GM12878 (cell line): ENCODE data around the gene FAM222B. TPM values are rescaled to one million over a fixed set of nuclear protein-coding genes. Genes with fewer than 3 reads are reported as not detected.

Experiments used
- ASH2L ChIP-seq: fragments of 300-600, 200-600 bp; sonication (generic); IDR thresholded peaks from 2 replicates; pipeline ENCODE4 v1.6.1; 2017; ENCODE audit warnings: low read depth, mild to moderate bottlenecking, borderline replicate concordance
- BACH1 ChIP-seq: fragments of 450-650 bp; IDR thresholded peaks from 2 replicates; pipeline ENCODE4 v1.6.1; 2017; ENCODE audit warnings: mild to moderate bottlenecking, borderline replicate concordance
- BHLHE40 ChIP-seq, 2 experiments: fragments of 450-650 bp in 1 of 2; IDR thresholded peaks; 2 replicates each; pipeline ENCODE4 v1.6.1; 2011 to 2017; ENCODE audit warnings: low read depth in 2 of 2, borderline replicate concordance in 1 of 2, improper control_type of control experiment in 1 of 2, low read length in 1 of 2, mild to moderate bottlenecking in 1 of 2
- CBFB ChIP-seq: IDR thresholded peaks from 2 replicates; pipeline ENCODE4 v1.6.1; 2016; ENCODE audit warnings: antibody characterized with exemption, low read depth
- DPF2 ChIP-seq: fragments of 450-650 bp; IDR thresholded peaks from 2 replicates; pipeline ENCODE4 v1.6.1; 2017; ENCODE audit warnings: mild to moderate bottlenecking
- E2F4 ChIP-seq: IDR thresholded peaks from 2 replicates; pipeline ENCODE4 v1.6.1; 2012; ENCODE audit warnings: low read depth, low read length, improper control_type of control experiment
- FOS ChIP-seq: IDR thresholded peaks from 3 replicates; pipeline ENCODE4 v1.6.1; 2011; ENCODE audit warnings: borderline replicate concordance; ENCODE audit not compliant: insufficient read length; ENCODE audit errors: extremely low read depth
- KDM1A ChIP-seq: fragments of 200-600 bp; sonication (generic); IDR thresholded peaks from 2 replicates; pipeline ENCODE4 v1.6.1; 2016; ENCODE audit warnings: borderline replicate concordance
- MLLT1 ChIP-seq: fragments of 450-650 bp; IDR thresholded peaks from 2 replicates; pipeline ENCODE4 v1.6.1; 2016; ENCODE audit warnings: mild to moderate bottlenecking
- MTA3 ChIP-seq: IDR thresholded peaks from 2 replicates; pipeline ENCODE4 v1.6.1; 2012; ENCODE audit warnings: low read length, inconsistent platforms, borderline replicate concordance
- NBN ChIP-seq: fragments of 450-650 bp; IDR thresholded peaks from 2 replicates; pipeline ENCODE4 v1.6.1; 2016
- NFXL1 ChIP-seq: fragments of 450-650 bp; IDR thresholded peaks from 2 replicates; pipeline ENCODE4 v1.6.1; 2017; ENCODE audit warnings: antibody characterized with exemption, mild to moderate bottlenecking, borderline replicate concordance
- NFYA ChIP-seq: IDR thresholded peaks from 2 replicates; pipeline ENCODE4 v1.6.1; 2011; ENCODE audit warnings: low read depth, mild to moderate bottlenecking, low read length, improper control_type of control experiment, borderline replicate concordance
- NR2C1 ChIP-seq: fragments of 450-650 bp; IDR thresholded peaks from 2 replicates; pipeline ENCODE4 v1.6.1; 2017; ENCODE audit warnings: antibody characterized with exemption, mild to moderate bottlenecking, moderate library complexity
- NRF1 ChIP-seq: conservative IDR thresholded peaks from 2 replicates; pipeline ENCODE4 v1.6.1; 2011; ENCODE audit warnings: mild to moderate bottlenecking, low read depth, low read length, improper control_type of control experiment
- PKNOX1 ChIP-seq: fragments of 450-650 bp; IDR thresholded peaks from 2 replicates; pipeline ENCODE4 v1.6.1; 2016; ENCODE audit warnings: mild to moderate bottlenecking
- POLR2AphosphoS5 ChIP-seq: IDR thresholded peaks from 2 replicates; pipeline ENCODE4 v1.6.1; 2011; ENCODE audit warnings: mild to moderate bottlenecking, low read length, inconsistent platforms
- ZBTB4 ChIP-seq: fragments of 450-650 bp; formaldehyde crosslinking; IDR thresholded peaks from 2 replicates; pipeline ENCODE4 v1.4.0; 2022; ENCODE audit warnings: mild to moderate bottlenecking, moderate library complexity
- ZNF274 ChIP-seq: IDR thresholded peaks from one replicate; pipeline ENCODE4 v1.8.0; 2011; ENCODE audit not compliant: insufficient read length, insufficient read depth
- ZNF384 ChIP-seq: IDR thresholded peaks from 2 replicates; pipeline ENCODE4 v1.6.1; 2012; ENCODE audit warnings: low read depth, mild to moderate bottlenecking, low read length, improper control_type of control experiment, borderline replicate concordance
- polyA plus RNA-seq, 11 experiments: library from polyadenylated mRNA; depleted of rRNA in 4 of 11; unstranded in 6 of 11; stranded (reverse) in 5 of 11; fragments of >200 nt; fragmentation: Nextera tagmentation in 4 of 11; fragmentation: Illumina TruSeq in 1 of 11; extraction: Ambion mirVana in 4 of 11; extraction: Trizol in 1 of 11; gene quantifications; 1 replicate in 1 of 11; 2 replicates in 10 of 11; pipeline versions ENCODE4 v1.2.1 to v1.2.3, GENCODE V29; 2011 to 2016; ENCODE audit warnings: inconsistent platforms in 2 of 11, missing spikeins in 2 of 11, low read depth in 1 of 11
- total RNA-seq, 4 experiments: library from RNA; depleted of rRNA in 3 of 4; stranded (reverse); fragments of >200 nt in 3 of 4; fragmentation: Illumina TruSeq in 1 of 4; extraction: Trizol in 1 of 4; gene quantifications; 2 replicates each; pipeline versions ENCODE4 v1.2.1 to v1.2.3, GENCODE V29; 2013 to 2021
- TF ChIP-seq, protein P1 (sequence below): IDR thresholded peaks from 2 replicates; pipeline ENCODE4 v1.6.1; 2012; ENCODE audit warnings: low read depth, low read length, improper control_type of control experiment
- TF ChIP-seq, protein P2 (sequence below): IDR thresholded peaks from 2 replicates; pipeline ENCODE4 v1.6.1; 2011; ENCODE audit warnings: low read depth, mild to moderate bottlenecking, low read length, moderate library complexity, borderline replicate concordance; ENCODE audit errors: extremely low read depth

FAM222B gene
- total and polyA plus RNA-seq, 10 of the 15 experiments (the other 5 are each of a cell fraction or from before 2014, with no cell fraction given), result 2.8 to 18.3 (median 6.4) TPM

DNA sequence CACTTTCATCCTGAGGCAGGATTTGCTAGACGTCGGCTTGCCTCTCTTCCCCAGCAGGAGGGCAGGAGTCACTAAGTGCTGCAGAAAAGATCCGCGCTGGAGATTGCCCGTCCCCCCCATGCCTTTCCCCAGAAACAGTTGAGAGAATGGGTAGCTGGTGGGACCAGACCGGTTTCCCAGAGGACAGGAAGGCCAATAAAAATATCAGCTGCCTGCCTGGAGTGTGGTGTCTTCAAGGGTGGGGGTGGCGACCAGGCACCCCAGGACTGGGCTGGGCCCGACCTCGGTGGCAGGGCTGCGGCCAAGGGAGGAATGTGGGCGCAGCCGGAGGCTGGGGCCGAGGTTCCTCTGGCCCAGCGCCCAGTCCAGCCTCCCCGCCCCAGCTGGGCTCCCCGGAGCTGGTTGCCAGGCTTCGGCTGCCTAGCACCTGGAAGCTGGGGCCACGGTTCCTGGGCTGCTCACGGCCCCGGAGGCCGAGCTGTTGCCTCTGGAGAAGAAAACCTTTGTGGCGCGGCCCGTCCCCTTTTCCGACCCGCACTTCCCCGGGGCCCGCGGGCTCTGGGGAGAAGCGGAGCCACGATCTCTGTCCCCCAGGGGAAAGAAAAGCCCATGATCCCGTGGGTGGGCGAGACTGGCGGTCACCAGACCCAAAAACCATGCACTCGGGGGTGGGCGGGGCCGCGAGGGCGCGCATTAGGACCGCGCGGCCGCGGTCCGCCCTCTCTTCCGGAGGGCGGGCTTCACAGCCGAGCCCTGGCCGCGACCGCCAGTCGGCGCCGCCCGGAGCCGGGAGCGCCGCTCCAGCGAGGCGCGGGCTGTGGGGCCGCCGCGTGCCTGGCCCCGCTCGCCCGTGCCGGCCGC, 99.1 kb downstream of the FAM222B start, which contains the start of gene TRAF4 (continued):
- TF ChIP-seq, protein P1, sequence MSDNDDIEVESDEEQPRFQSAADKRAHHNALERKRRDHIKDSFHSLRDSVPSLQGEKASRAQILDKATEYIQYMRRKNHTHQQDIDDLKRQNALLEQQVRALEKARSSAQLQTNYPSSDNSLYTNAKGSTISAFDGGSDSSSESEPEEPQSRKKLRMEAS, result 0 out of 2 replicates have a peak, but pooled peaks have one; percentile 56
- TF ChIP-seq DPF2, result peak; percentile 93; the same call in 1 of the 2 replicates
- peak; percentile 86; the same call in 1 of the 2 replicates for TF ChIP-seq POLR2AphosphoS5
- TF ChIP-seq NFYA, result no peak
- TF ChIP-seq PKNOX1, result no peak
- no peak for TF ChIP-seq ZBTB4 (CRISPR knock-in tag)
- no peak for TF ChIP-seq NRF1
- peak; percentile 67 for TF ChIP-seq NBN
- 0 out of 2 replicates have a peak, but pooled peaks have one; percentile 54 for TF ChIP-seq NFXL1
- TF ChIP-seq BACH1, result peak; percentile 93
- no peak for TF ChIP-seq ZNF274
- TF ChIP-seq FOS, result no peak
- TF ChIP-seq ZNF384, result no peak
- TF ChIP-seq CBFB, result 0 out of 2 replicates have a peak, but pooled peaks have one; percentile 21
- no peak for TF ChIP-seq ASH2L
- TF ChIP-seq, protein P2, sequence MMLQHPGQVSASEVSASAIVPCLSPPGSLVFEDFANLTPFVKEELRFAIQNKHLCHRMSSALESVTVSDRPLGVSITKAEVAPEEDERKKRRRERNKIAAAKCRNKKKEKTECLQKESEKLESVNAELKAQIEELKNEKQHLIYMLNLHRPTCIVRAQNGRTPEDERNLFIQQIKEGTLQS, result no peak
- peak; percentile 92 to 96 for TF ChIP-seq BHLHE40 (IDR thresholded peaks at IDR 0.05; ENCODE audit: borderline replicate concordance in 1 of 2, low read depth in 2 of 2, low read length in 1 of 2)
- TF ChIP-seq KDM1A, result no peak
- TF ChIP-seq MTA3, result no peak
- TF ChIP-seq MLLT1, result peak; percentile 60
- peak; percentile 63 for TF ChIP-seq NR2C1
- TF ChIP-seq E2F4, result no peak
